Panc1 (cell line): ENCODE results near the gene PLCL1. TPM values are rescaled to one million over a fixed set of nuclear protein-coding genes. Genes with fewer than 3 reads are reported as not detected.
A peak's percentile ranks its signal among the peaks of the same experiment; 100 is the strongest.

Experiments
- ATAC-seq: fragments of 200-7000 bp; cut with Tn5 transposase; 2 replicates; pipeline ENCODE4 v1.9.1; 2020; ENCODE audit warnings: mild to moderate bottlenecking, moderate library complexity
- BruUV-seq: library from RNA; stranded (reverse); fragments of 400-500 nt; replicated peaks from 2 replicates; lab custom pipeline; 2021; lab: Mats Ljungman, UMichigan
- CTCF ChIA-PET: fragments of 300-600 bp; sonication (Branson Sonifier 250); formaldehyde crosslinking; loops from one replicate; lab custom pipeline; 2022; ENCODE audit warnings: antibody characterized with exemption; lab: Charles Lee
- POLR2A ChIA-PET: fragments of 300-600 bp; sonication (Branson Sonifier 250); formaldehyde crosslinking; loops from one replicate; lab custom pipeline; 2022; ENCODE audit warnings: antibody characterized with exemption; lab: Charles Lee
- DNase-seq: peaks from one replicate; pipeline ENCODE4 v3.0.0-alpha.2; 2010; ENCODE audit warnings: low read depth, low spot score
- H3K27ac ChIP-seq: 2 replicates; pipeline ENCODE4 v1.5.1; 2011; ENCODE audit warnings: mild to moderate bottlenecking, low read length, inconsistent platforms
- H3K27me3 ChIP-seq: fragments of 200-500 bp; sonication (Bioruptor generic); 2 replicates; pipeline ENCODE4 v1.6.0; 2014; ENCODE audit warnings: low read length, inconsistent platforms; ENCODE audit not compliant: control insufficient read depth, insufficient read depth
- H3K36me3 ChIP-seq: fragments of 200-500 bp; sonication (Bioruptor generic); 2 replicates; pipeline ENCODE4 v1.5.1; 2014; ENCODE audit warnings: inconsistent platforms, mild to moderate bottlenecking, low read length, moderate library complexity; ENCODE audit not compliant: control insufficient read depth, insufficient read depth
- H3K4me1 ChIP-seq: 2 replicates; pipeline ENCODE4 v1.5.1; 2011; ENCODE audit warnings: inconsistent platforms, mild to moderate bottlenecking, low read length, moderate library complexity; ENCODE audit not compliant: control insufficient read depth, insufficient read depth
- H3K4me3 ChIP-seq, 2 experiments: 2 replicates each; pipeline ENCODE4 v1.5.1; 2011 to 2012; ENCODE audit warnings: low read depth in 2 of 2, low read length in 2 of 2, mild to moderate bottlenecking in 2 of 2, inconsistent platforms in 1 of 2, moderate library complexity in 1 of 2
- H3K9me3 ChIP-seq: fragments of 200-500 bp; sonication (Bioruptor generic); 2 replicates; pipeline ENCODE4 v1.5.1; 2014; ENCODE audit warnings: low read depth, mild to moderate bottlenecking, inconsistent platforms, low read length, moderate library complexity; ENCODE audit not compliant: control insufficient read depth, insufficient read depth
- CTCF ChIP-seq: fragments of 450-650 bp; IDR thresholded peaks from 2 replicates; pipeline ENCODE4 v1.5.1; 2017; ENCODE audit warnings: mild to moderate bottlenecking
- POLR2AphosphoS5 ChIP-seq: IDR thresholded peaks from 2 replicates; pipeline ENCODE4 v1.6.1; 2012; ENCODE audit warnings: mild to moderate bottlenecking, low read depth, low read length, moderate library complexity
- SIN3A ChIP-seq: IDR thresholded peaks from 2 replicates; pipeline ENCODE4 v1.6.1; 2012; ENCODE audit warnings: low read depth, mild to moderate bottlenecking, low read length, moderate library complexity, borderline replicate concordance; ENCODE audit not compliant: insufficient read depth
- TCF7L2 ChIP-seq: IDR thresholded peaks from 2 replicates; pipeline ENCODE4 v1.6.1; 2011; ENCODE audit warnings: mild to moderate bottlenecking, low read depth, low read length, inconsistent platforms
- in situ Hi-C: cut with HindIII; loops from 2 replicates; pipeline ENCODE4 v1.10.0; 2016; ENCODE audit warnings: low sequenced_read_pairs, low pct_unique_long_range_greater_than_20kb
- intact Hi-C: fragments of 100-400 bp; cut with micrococcal nuclease; formaldehyde crosslinking; loops from one replicate; pipeline ENCODE4 v1.10.0; 2022; ENCODE audit not compliant: unreplicated experiment
- total RNA-seq: library from RNA; stranded (reverse); gene quantifications from one replicate; pipeline ENCODE4 v1.2.1, GENCODE V29; 2021; ENCODE audit not compliant: unreplicated experiment
- TF ChIP-seq, protein P1 (sequence below), 2 experiments: IDR thresholded peaks; 2 replicates each; pipeline ENCODE4 v1.6.1; 2011 to 2012; ENCODE audit warnings: low read depth in 2 of 2, control low read depth in 1 of 2, low read length in 1 of 2, mild to moderate bottlenecking in 1 of 2, moderate library complexity in 1 of 2; ENCODE audit not compliant: insufficient read depth in 1 of 2

PLCL1 gene
- total RNA-seq, 1 experiment from 2014 or later = not detected

- no TSS peak for BruUV-seq
- no peaks in the 10 kb centered on the region for H3K9me3 ChIP-seq
- intact Hi-C loops = no loop called here
- H3K4me3 ChIP-seq = no peak overlapping the region
- no peak overlapping the region for H3K27ac ChIP-seq
- in situ Hi-C loops = no loop called here
- POLR2A ChIA-PET = no interaction called here
- no peaks in the 10 kb centered on the region for H3K4me1 ChIP-seq
- no peak for ATAC-seq
- CTCF ChIA-PET = no interaction called here
- DNase-seq = no peak
- no peaks in the 10 kb centered on the region for H3K36me3 ChIP-seq
- TF ChIP-seq TCF7L2 (no peak), SIN3A (no peak), POLR2AphosphoS5 (no peak), CTCF (no peak)
- TF ChIP-seq, protein P1, sequence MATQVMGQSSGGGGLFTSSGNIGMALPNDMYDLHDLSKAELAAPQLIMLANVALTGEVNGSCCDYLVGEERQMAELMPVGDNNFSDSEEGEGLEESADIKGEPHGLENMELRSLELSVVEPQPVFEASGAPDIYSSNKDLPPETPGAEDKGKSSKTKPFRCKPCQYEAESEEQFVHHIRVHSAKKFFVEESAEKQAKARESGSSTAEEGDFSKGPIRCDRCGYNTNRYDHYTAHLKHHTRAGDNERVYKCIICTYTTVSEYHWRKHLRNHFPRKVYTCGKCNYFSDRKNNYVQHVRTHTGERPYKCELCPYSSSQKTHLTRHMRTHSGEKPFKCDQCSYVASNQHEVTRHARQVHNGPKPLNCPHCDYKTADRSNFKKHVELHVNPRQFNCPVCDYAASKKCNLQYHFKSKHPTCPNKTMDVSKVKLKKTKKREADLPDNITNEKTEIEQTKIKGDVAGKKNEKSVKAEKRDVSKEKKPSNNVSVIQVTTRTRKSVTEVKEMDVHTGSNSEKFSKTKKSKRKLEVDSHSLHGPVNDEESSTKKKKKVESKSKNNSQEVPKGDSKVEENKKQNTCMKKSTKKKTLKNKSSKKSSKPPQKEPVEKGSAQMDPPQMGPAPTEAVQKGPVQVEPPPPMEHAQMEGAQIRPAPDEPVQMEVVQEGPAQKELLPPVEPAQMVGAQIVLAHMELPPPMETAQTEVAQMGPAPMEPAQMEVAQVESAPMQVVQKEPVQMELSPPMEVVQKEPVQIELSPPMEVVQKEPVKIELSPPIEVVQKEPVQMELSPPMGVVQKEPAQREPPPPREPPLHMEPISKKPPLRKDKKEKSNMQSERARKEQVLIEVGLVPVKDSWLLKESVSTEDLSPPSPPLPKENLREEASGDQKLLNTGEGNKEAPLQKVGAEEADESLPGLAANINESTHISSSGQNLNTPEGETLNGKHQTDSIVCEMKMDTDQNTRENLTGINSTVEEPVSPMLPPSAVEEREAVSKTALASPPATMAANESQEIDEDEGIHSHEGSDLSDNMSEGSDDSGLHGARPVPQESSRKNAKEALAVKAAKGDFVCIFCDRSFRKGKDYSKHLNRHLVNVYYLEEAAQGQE (IDR thresholded peaks at IDR 0.05; ENCODE audit: insufficient read depth in 1 of 2, low read depth in 2 of 2, low read length in 1 of 2) = no peak
- no peaks in the 10 kb centered on the region; the same call in 1 of the 2 replicates for H3K27me3 ChIP-seq
Observed at GRCh38 chr2:198117406-198118041, 313.1 kb downstream of the PLCL1 start.

DNA sequence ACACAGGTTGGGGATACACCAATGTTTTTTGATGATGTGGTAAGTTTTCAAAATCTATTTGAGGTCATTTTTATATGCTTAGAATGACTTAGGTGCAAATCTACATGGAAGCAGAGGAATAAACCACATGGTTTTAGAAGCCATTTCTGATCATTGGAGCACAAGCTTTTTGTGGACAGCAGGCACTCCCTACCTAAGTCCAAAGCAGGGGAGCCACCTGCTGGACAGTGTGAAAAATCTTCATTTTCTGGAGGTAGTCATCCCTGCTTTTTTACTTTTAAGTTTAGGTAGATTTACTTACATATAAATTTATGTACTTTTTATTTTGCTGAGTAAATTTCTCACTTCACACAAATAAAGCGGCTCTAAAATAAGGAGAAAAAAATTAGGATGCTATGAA lies 323.2 kb downstream of the PLCL1 start:
- TF ChIP-seq CTCF (peak; percentile 74), SIN3A (no peak), POLR2AphosphoS5 (no peak)
- TF ChIP-seq, protein P1 (IDR thresholded peaks at IDR 0.05; ENCODE audit: insufficient read depth in 1 of 2, low read depth in 2 of 2, low read length in 1 of 2) = no peak
- Histone ChIP-seq H3K4me3 (no peak overlapping the region), H3K36me3 (no peaks in the 10 kb centered on the region), H3K4me1 (no peaks in the 10 kb centered on the region), H3K9me3 (no peaks in the 10 kb centered on the region), H3K27me3 (peaks cover 6% of the 10 kb centered on the region; the same call in 1 of the 2 replicates), H3K27ac (no peak overlapping the region)
- BruUV-seq = no TSS peak
- DNase-seq (peak; percentile 28), ATAC-seq (peak; percentile 82)
- POLR2A ChIA-PET = no interaction called here
- CTCF ChIA-PET = interaction anchor here (0.6 kb wide), 1 partner anchor 275 kb away, joined by 3 read pairs; no protein-coding TSS in a partner anchor
- in situ Hi-C loops = no loop called here
- intact Hi-C loops = loop anchor here (2.0 kb wide), 1 partner anchor 325 kb away; no protein-coding TSS in a partner anchor
